B cell (primary cell): ENCODE results near the gene AHRR. TPM values are rescaled to one million over a fixed set of nuclear protein-coding genes. Genes with fewer than 3 reads are reported as not detected.

Experiments used
- ATAC-seq: fragments of 200-7000 bp; cut with Tn5 transposase; one replicate; pipeline ENCODE4 v1.10.0; 2021; ENCODE audit warnings: low read depth, mild to moderate bottlenecking, moderate number of reproducible peaks, moderate library complexity
- CTCF ChIA-PET: fragments of 350-600 bp; sonication (Branson Sonifier 250); formaldehyde crosslinking; loops from one replicate; lab custom pipeline; 2021; ENCODE audit warnings: antibody characterized with exemption, inconsistent platforms; lab: Charles Lee
- POLR2A ChIA-PET: fragments of 350-600 bp; sonication (Branson Sonifier 250); formaldehyde crosslinking; loops from one replicate; lab custom pipeline; 2021; ENCODE audit warnings: antibody characterized with exemption; lab: Charles Lee
- DNase-seq: peaks from one replicate; pipeline ENCODE4 v3.0.0; 2013
- H2AFZ ChIP-seq: 2 replicates; pipeline ENCODE4 v1.6.1; 2012; ENCODE audit warnings: mild to moderate bottlenecking, low read depth, low read length; ENCODE audit not compliant: insufficient read depth, poor library complexity, severe bottlenecking
- H3K27ac ChIP-seq, 2 donors: 1 replicate in 1 of 2; 2 replicates in 1 of 2; pipeline ENCODE4 v1.5.1; 2012 to 2013; ENCODE audit warnings: low read length in 2 of 2, mild to moderate bottlenecking in 2 of 2, moderate library complexity in 1 of 2
- H3K27me3 ChIP-seq, 4 experiments: fragments of 200-600 bp in 1 of 4; sonication (generic) in 1 of 4; replicated peaks in 1 of 4; 1 replicate in 2 of 4; 2 replicates in 2 of 4; pipeline versions ENCODE4 v1.6.1 to v1.7.0; 2013 to 2016; ENCODE audit warnings: low read length in 3 of 4, mild to moderate bottlenecking in 2 of 4, mixed read lengths in 1 of 4, moderate library complexity in 1 of 4; ENCODE audit not compliant: insufficient read depth in 4 of 4, control insufficient read depth in 3 of 4; ENCODE audit errors: control extremely low read depth in 1 of 4
- H3K36me3 ChIP-seq, 2 experiments: replicated peaks in 1 of 2; 1 replicate in 1 of 2; 2 replicates in 1 of 2; pipeline versions ENCODE4 v1.6.1 to v1.7.1; 2013; ENCODE audit warnings: low read length in 1 of 2; ENCODE audit not compliant: insufficient read depth in 2 of 2, control insufficient read depth in 1 of 2; ENCODE audit errors: control extremely low read depth in 1 of 2, extremely low read depth in 1 of 2
- H3K4me1 ChIP-seq, 2 donors: fragments of 200-600 bp in 1 of 2; sonication (generic) in 1 of 2; 1 replicate in 1 of 2; 2 replicates in 1 of 2; pipeline versions ENCODE4 v1.5.1 to v1.6.1; 2013 to 2017; ENCODE audit warnings: low read length in 2 of 2; ENCODE audit not compliant: control insufficient read depth in 2 of 2, insufficient read depth in 2 of 2
- H3K4me2 ChIP-seq: replicated peaks from 2 replicates; pipeline ENCODE3; 2012; ENCODE audit warnings: mild to moderate bottlenecking, low read depth, low read length; ENCODE audit not compliant: poor library complexity, severe bottlenecking
- H3K4me3 ChIP-seq, 5 experiments: fragments of 200-600 bp in 1 of 5; sonication (generic) in 1 of 5; 1 replicate in 3 of 5; 2 replicates in 2 of 5; pipeline versions ENCODE4 v1.5.1 to v1.7.0; 2011 to 2016; ENCODE audit warnings: low read length in 4 of 5, mild to moderate bottlenecking in 4 of 5, low read depth in 2 of 5, control low read depth in 1 of 5, moderate library complexity in 1 of 5; ENCODE audit not compliant: insufficient read depth in 1 of 5; ENCODE audit errors: control extremely low read depth in 1 of 5, extremely low read depth in 1 of 5
- H3K79me2 ChIP-seq: fragments of 200-600 bp; sonication (generic); one replicate; pipeline ENCODE4 v1.6.0; 2016; ENCODE audit warnings: low read length; ENCODE audit not compliant: control insufficient read depth, insufficient read depth
- H3K9ac ChIP-seq: fragments of 200-600 bp; sonication (generic); 2 replicates; pipeline ENCODE4 v1.6.1; 2017; ENCODE audit warnings: mild to moderate bottlenecking, low read length, moderate library complexity
- H3K9me3 ChIP-seq, 3 donors: one replicate each; pipeline versions ENCODE4 v1.6.1 to v1.7.1; 2013; ENCODE audit warnings: low read length in 2 of 3; ENCODE audit not compliant: control insufficient read depth in 2 of 3, insufficient read depth in 1 of 3; ENCODE audit errors: control extremely low read depth in 1 of 3
- H4K20me1 ChIP-seq: 2 replicates; pipeline ENCODE4 v1.6.0; 2012; ENCODE audit warnings: mild to moderate bottlenecking, low read length; ENCODE audit not compliant: insufficient read depth, control insufficient read depth, poor library complexity, severe bottlenecking
- H3K27ac Mint-ChIP-seq: one replicate; pipeline ENCODE4 v1.8.0; 2021; ENCODE audit warnings: mixed read lengths
- H3K27me3 Mint-ChIP-seq: one replicate; pipeline ENCODE4 v1.8.0; 2021; ENCODE audit warnings: mixed read lengths
- H3K4me1 Mint-ChIP-seq: one replicate; pipeline ENCODE4 v1.8.0; 2021; ENCODE audit warnings: mixed read lengths
- H3K4me3 Mint-ChIP-seq: one replicate; pipeline ENCODE4 v1.8.0; 2021; ENCODE audit warnings: mixed read lengths
- H3K9me3 Mint-ChIP-seq: one replicate; pipeline ENCODE4 v1.8.0; 2022; ENCODE audit warnings: mixed read lengths; ENCODE audit not compliant: insufficient read depth
- CTCF ChIP-seq: fragments of 200-600 bp; IDR thresholded peaks from one replicate; pipeline ENCODE4 v1.8.0; 2022; ENCODE audit warnings: antibody characterized with exemption, mild to moderate bottlenecking
- EZH2 ChIP-seq: IDR thresholded peaks from 2 replicates; pipeline ENCODE4 v1.6.1; 2012; ENCODE audit warnings: borderline replicate concordance, low read depth, mild to moderate bottlenecking, moderate library complexity, low read length; ENCODE audit not compliant: insufficient read depth, poor library complexity, severe bottlenecking
- WGBS: methylation state at CpG from one replicate; pipeline ENCODE4 v1.1.5; 2013; ENCODE audit warnings: missing lambda C conversion rate; ENCODE audit not compliant: insufficient coverage; 5-methylcytosine and 5-hydroxymethylcytosine counted together
- intact Hi-C: fragments of 100-400 bp; cut with micrococcal nuclease; formaldehyde crosslinking; loops from one replicate; pipeline ENCODE4 v1.10.0; 2022
- polyA plus RNA-seq: library from polyadenylated mRNA; depleted of rRNA; stranded (reverse); fragments of >200 nt; gene quantifications from 2 replicates; pipeline ENCODE4 v1.2.3, GENCODE V29; 2012
- total RNA-seq, 2 donors: library from RNA; stranded (reverse); fragments of 120-200 nt in 1 of 2; gene quantifications; 1 replicate in 1 of 2; 2 replicates in 1 of 2; pipeline versions ENCODE4 v1.2.3 to v1.2.4, GENCODE V29; 2013 to 2022

The AHRR gene
- total and polyA plus RNA-seq, 2 donors (not counting 1 experiment from before 2014, with no cell fraction given): 0.13 to 1.7 TPM

- no peak overlapping the region for H3K4me2 ChIP-seq
- intact Hi-C loops: no loop called here
- H3K27ac ChIP-seq: no peak overlapping the region
- no peak overlapping the region for H2AFZ ChIP-seq
- peaks cover 0 to 19% (median 9%) of the 10 kb centered on the region in 4 experiments for H3K27me3 ChIP-seq
- H3K79me2 ChIP-seq: no peaks in the 10 kb centered on the region
- Mint-ChIP-seq H3K27ac (no peak overlapping the region), H3K4me3 (no peak overlapping the region), H3K9me3 (no peaks in the 10 kb centered on the region), H3K27me3 (peaks cover 7% of the 10 kb centered on the region), H3K4me1 (peaks cover 22% of the 10 kb centered on the region)
- H3K36me3 ChIP-seq: no peaks in the 10 kb centered on the region
- 96% methylated on average over 18 of the region's 21 CpGs for WGBS
- H3K9ac ChIP-seq: no peak overlapping the region
- DNase-seq (no peak), ATAC-seq (no peak)
- POLR2A ChIA-PET: no interaction called here
- H3K9me3 ChIP-seq: peaks cover 0 to 13% (median 0%) of the 10 kb centered on the region in 3 donors
- H4K20me1 ChIP-seq: no peaks in the 10 kb centered on the region
- peaks cover 17% of the 10 kb centered on the region in 2 donors for H3K4me1 ChIP-seq
- CTCF ChIA-PET: no interaction called here
- TF ChIP-seq CTCF: no peak
- H3K4me3 ChIP-seq: no peak overlapping the region
Observed at GRCh38 chr5:395156-395920, 73.8 kb downstream of the AHRR start.

- Mint-ChIP-seq H3K9me3 (no peaks in the 10 kb centered on the region), H3K4me3 (no peak overlapping the region), H3K27me3 (peaks cover 9% of the 10 kb centered on the region), H3K4me1 (peaks cover 26% of the 10 kb centered on the region), H3K27ac (no peak overlapping the region)
- Histone ChIP-seq H3K27me3 (peaks cover 0 to 22% (median 9%) of the 10 kb centered on the region in 4 experiments), H3K79me2 (no peaks in the 10 kb centered on the region), H3K4me1 (peaks cover 19% of the 10 kb centered on the region in 2 donors), H3K4me3 (no peak overlapping the region), H3K36me3 (no peaks in the 10 kb centered on the region), H3K27ac (no peak overlapping the region), H2AFZ (no peak overlapping the region), H4K20me1 (no peaks in the 10 kb centered on the region), H3K9ac (no peak overlapping the region), H3K9me3 (peaks cover 0 to 13% (median 0%) of the 10 kb centered on the region in 3 donors), H3K4me2 (no peak overlapping the region)
- intact Hi-C loops: no loop called here
- DNase-seq (no peak), ATAC-seq (no peak)
- TF ChIP-seq CTCF: no peak
- TF ChIP-seq EZH2: no peak
- POLR2A ChIA-PET: no interaction called here
- CTCF ChIA-PET: no interaction called here
- WGBS: 93% methylated on average over 11 of the region's 17 CpGs
Observed at GRCh38 chr5:395921-396530, 74.5 kb downstream of the AHRR start.
